Osteocyte (in vitro differentiated cells): ENCODE results near the gene SAA1. TPM values are rescaled to one million over a fixed set of nuclear protein-coding genes. Genes with fewer than 3 reads are reported as not detected.

ENCODE experiments used
- DNase-seq: peaks from one replicate; pipeline ENCODE4 v3.0.0; 2021; ENCODE audit warnings: mixed read lengths; ENCODE audit not compliant: unreplicated experiment; ENCODE audit errors: extremely low spot score
- H3K27ac Mint-ChIP-seq: one replicate; pipeline ENCODE4 v1.8.0; 2021; ENCODE audit warnings: mild to moderate bottlenecking, mixed read lengths; ENCODE audit not compliant: unreplicated experiment
- H3K27me3 Mint-ChIP-seq: one replicate; pipeline ENCODE4 v1.8.0; 2021; ENCODE audit warnings: mixed read lengths; ENCODE audit not compliant: unreplicated experiment
- H3K36me3 Mint-ChIP-seq: one replicate; pipeline ENCODE4 v1.8.0; 2021; ENCODE audit warnings: mixed read lengths; ENCODE audit not compliant: unreplicated experiment
- H3K4me1 Mint-ChIP-seq: one replicate; pipeline ENCODE4 v1.8.0; 2021; ENCODE audit warnings: mixed read lengths; ENCODE audit not compliant: unreplicated experiment
- H3K4me3 Mint-ChIP-seq: one replicate; pipeline ENCODE4 v1.8.0; 2021; ENCODE audit warnings: mild to moderate bottlenecking, moderate library complexity, mixed read lengths; ENCODE audit not compliant: unreplicated experiment
- H3K9me3 Mint-ChIP-seq: one replicate; pipeline ENCODE4 v1.8.0; 2021; ENCODE audit warnings: mixed read lengths; ENCODE audit not compliant: unreplicated experiment
- long read RNA-seq: library from polyadenylated mRNA; unstranded; transcript quantifications from one replicate; pipeline ENCODE4 v2.0.0, GENCODE V29; 2021
- total RNA-seq: library from RNA; stranded (reverse); gene quantifications from 2 replicates; pipeline ENCODE4 v1.2.1, GENCODE V29; 2021
- TF ChIP-seq, protein P1 (sequence below): fragments of 200-600 bp; sonication (generic); IDR thresholded peaks from 2 replicates; pipeline ENCODE4 v1.5.0; 2021; ENCODE audit warnings: antibody characterized with exemption, mild to moderate bottlenecking, moderate library complexity

SAA1 gene
- not detected in 2 replicates for total RNA-seq
- long read RNA-seq, result 0 reads

DNA sequence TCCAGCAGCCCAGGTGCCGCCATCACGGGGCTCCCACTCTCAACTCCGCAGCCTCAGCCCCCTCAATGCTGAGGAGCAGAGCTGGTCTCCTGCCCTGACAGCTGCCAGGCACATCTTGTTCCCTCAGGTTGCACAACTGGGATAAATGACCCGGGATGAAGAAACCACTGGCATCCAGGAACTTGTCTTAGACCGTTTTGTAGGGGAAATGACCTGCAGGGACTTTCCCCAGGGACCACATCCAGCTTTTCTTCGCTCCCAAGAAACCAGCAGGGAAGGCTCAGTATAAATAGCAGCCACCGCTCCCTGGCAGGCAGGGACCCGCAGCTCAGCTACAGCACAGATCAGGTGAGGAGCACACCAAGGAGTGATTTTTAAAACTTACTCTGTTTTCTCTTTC is at the start of gene SAA1:
Gene SAA1, plus strand, starts transcription at position 316 of the 400 bp plus-strand sequence. CDS start 624 bp downstream, outside the sequence.
- DNase-seq, result no peak
- H3K9me3 Mint-ChIP-seq, result no peaks in the 10 kb centered on the region
- H3K4me1 Mint-ChIP-seq, result no peaks in the 10 kb centered on the region
- no peaks in the 10 kb centered on the region for H3K36me3 Mint-ChIP-seq
- H3K27ac Mint-ChIP-seq, result no peak within 1 kb of the TSS
- no peaks in the 10 kb centered on the region for H3K27me3 Mint-ChIP-seq
- TF ChIP-seq, protein P1, sequence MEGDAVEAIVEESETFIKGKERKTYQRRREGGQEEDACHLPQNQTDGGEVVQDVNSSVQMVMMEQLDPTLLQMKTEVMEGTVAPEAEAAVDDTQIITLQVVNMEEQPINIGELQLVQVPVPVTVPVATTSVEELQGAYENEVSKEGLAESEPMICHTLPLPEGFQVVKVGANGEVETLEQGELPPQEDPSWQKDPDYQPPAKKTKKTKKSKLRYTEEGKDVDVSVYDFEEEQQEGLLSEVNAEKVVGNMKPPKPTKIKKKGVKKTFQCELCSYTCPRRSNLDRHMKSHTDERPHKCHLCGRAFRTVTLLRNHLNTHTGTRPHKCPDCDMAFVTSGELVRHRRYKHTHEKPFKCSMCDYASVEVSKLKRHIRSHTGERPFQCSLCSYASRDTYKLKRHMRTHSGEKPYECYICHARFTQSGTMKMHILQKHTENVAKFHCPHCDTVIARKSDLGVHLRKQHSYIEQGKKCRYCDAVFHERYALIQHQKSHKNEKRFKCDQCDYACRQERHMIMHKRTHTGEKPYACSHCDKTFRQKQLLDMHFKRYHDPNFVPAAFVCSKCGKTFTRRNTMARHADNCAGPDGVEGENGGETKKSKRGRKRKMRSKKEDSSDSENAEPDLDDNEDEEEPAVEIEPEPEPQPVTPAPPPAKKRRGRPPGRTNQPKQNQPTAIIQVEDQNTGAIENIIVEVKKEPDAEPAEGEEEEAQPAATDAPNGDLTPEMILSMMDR, result no peak
- H3K4me3 Mint-ChIP-seq, result no peak within 1 kb of the TSS

DNA sequence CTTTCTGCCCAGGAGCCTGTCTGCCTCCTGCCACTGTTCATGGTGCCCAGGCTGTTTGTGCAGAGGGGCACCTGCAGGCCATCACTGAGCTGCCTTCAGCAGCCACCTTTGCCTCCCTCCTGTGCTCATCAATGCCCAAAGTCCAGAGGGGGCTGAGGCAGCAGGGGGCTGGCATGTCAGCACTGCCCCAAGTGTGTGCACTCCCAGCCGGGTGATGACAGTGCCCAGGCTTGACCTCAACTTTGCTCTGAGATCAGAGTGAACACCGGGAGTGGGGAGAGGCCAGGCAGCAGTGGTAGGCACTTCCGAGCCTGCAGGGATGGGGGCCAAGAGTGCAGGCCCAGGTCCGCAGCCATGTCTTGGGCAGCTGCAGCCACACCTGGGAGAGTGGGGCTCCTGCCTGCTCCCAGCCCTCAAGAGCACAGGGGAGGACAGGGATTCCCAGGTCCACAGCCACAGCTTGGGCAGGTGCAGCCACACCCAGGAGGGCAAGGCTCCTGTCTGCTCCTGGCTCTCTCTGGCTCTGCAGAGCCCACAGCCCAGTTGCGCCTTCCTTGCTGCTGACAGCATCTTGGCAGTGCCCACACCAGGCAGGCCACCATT is 44.7 kb upstream of the SAA1 start:
- peaks cover 5% of the 10 kb centered on the region for H3K9me3 Mint-ChIP-seq
- no peak overlapping the region for H3K27ac Mint-ChIP-seq
- DNase-seq, result no peak
- H3K4me1 Mint-ChIP-seq, result no peaks in the 10 kb centered on the region
- peaks cover 35% of the 10 kb centered on the region for H3K27me3 Mint-ChIP-seq
- no peaks in the 10 kb centered on the region for H3K36me3 Mint-ChIP-seq
- no peak overlapping the region for H3K4me3 Mint-ChIP-seq
- TF ChIP-seq, protein P1, result no peak

DNA sequence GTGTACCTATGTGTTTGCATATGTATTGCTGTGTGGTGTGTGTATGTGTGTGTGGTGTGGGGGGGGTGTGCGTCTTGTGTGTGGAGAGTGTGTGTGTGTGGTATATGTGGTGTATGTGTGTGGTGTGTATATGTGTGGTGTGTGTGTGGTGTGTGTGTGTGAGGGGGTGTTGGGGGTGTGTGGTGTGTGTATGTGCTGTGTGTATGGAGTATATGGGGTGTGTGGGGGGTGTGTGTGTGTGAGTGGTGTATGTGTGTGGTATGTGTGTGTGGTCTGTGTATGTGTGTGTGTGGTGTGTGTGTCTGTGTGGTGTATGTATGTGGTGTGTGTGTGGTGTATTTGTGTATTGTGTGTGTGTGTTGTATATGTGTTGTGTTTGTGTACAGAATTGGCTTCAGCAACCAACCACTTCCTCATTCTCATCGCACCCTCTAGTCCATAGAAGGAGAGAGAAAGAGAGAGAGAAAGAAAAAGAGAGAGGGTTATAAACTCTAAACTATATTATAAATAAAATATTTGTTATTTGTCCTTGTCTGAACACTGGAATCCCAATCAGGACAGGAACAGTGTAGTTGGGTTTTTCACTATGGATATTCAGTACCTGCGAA is 43.1 kb upstream of the SAA1 start:
- Mint-ChIP-seq H3K4me1 (no peaks in the 10 kb centered on the region), H3K27me3 (peaks cover 34% of the 10 kb centered on the region), H3K27ac (no peak overlapping the region), H3K4me3 (no peak overlapping the region), H3K36me3 (no peaks in the 10 kb centered on the region), H3K9me3 (peaks cover 5% of the 10 kb centered on the region)
- no peak for DNase-seq
- TF ChIP-seq, protein P1, result no peak

DNA sequence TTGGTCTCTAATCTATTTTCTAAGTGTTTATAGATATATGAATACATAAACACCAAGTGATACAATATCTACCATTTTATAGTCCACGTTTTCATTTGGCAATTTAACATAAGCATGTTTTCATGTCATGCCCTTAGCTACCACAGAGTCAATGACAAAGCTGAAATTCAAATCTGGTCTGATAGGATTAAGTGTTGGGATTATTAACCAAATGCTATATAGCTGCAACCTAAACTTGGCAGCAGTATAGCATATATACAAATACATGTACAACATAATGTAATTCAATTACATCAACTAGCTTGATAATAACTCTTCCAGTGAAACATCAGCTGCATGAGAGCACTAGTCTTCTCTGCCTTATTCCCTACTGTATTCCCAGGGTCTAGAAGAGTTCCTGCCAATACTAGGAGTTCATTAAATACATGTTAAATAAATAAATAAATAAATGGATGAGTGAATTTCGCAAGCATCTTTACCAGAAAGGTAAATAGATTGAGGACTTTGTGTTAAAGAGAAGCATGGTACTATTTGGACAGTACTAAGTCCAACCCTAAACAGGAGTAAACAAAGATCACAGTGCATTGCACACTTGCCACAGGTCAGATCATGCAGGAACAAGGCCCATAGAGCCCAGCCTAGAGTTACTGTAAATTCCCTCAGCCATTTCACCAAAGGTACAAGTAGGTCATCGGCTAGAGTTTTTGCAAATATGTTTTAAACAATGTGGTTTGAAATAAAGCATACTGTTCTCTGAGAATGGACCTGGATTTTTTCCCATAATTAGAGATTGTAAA is 42.3 kb upstream of the SAA1 start:
- no peaks in the 10 kb centered on the region for H3K36me3 Mint-ChIP-seq
- H3K27ac Mint-ChIP-seq, result no peak overlapping the region
- no peak overlapping the region for H3K4me3 Mint-ChIP-seq
- no peak for DNase-seq
- TF ChIP-seq, protein P1, result no peak
- H3K27me3 Mint-ChIP-seq, result peaks cover 32% of the 10 kb centered on the region
- H3K9me3 Mint-ChIP-seq, result peaks cover 5% of the 10 kb centered on the region
- no peaks in the 10 kb centered on the region for H3K4me1 Mint-ChIP-seq

DNA sequence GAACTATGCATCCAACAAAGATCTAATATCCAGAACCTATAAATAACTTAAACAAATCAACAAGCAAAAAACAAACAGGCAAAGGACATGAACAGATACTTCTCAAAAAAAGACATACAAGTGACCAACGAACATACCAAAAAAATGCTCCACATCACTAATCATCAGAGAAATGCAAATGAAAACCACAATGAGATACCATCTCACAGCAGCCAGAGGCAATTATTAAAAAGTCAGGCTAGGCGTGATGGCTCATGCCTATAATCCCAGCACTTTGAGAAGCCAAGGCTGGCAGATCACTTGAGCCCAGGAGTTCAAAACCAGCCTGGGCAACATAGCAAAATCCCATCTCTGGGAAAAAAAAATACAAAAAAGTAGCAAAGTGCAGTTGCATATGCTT is 40.2 kb upstream of the SAA1 start:
- no peak overlapping the region for H3K27ac Mint-ChIP-seq
- peaks cover 5% of the 10 kb centered on the region for H3K9me3 Mint-ChIP-seq
- H3K4me1 Mint-ChIP-seq, result no peaks in the 10 kb centered on the region
- H3K27me3 Mint-ChIP-seq, result peaks cover 19% of the 10 kb centered on the region
- TF ChIP-seq, protein P1, result no peak
- H3K36me3 Mint-ChIP-seq, result no peaks in the 10 kb centered on the region
- no peak overlapping the region for H3K4me3 Mint-ChIP-seq
- no peak for DNase-seq
